ENCODE results near the gene MED12L. TPM values are rescaled to one million over a fixed set of nuclear protein-coding genes. Genes with fewer than 3 reads are reported as not detected.

MED12L gene
- total RNA-seq, 2 donors from 2014 or later: 15.5 to 28.9 TPM

- no peaks in the 10 kb centered on the region for H3K27me3 ChIP-seq (ENCODE audit: control insufficient read depth, insufficient read depth, low read length, poor library complexity, severe bottlenecking)
- H3K4me1 Mint-ChIP-seq: peaks cover 36% of the 10 kb centered on the region
- H3K27ac ChIP-seq (ENCODE audit: low read depth, low read length): peak overlapping the region; percentile 21
- H3K27me3 Mint-ChIP-seq (ENCODE audit: insufficient read depth): no peaks in the 10 kb centered on the region
- no peaks in the 10 kb centered on the region for H3K36me3 ChIP-seq (ENCODE audit: control insufficient read depth, insufficient read depth, low read length)
- DNase-seq: peak; percentile 62
- TF ChIP-seq, protein P1, sequence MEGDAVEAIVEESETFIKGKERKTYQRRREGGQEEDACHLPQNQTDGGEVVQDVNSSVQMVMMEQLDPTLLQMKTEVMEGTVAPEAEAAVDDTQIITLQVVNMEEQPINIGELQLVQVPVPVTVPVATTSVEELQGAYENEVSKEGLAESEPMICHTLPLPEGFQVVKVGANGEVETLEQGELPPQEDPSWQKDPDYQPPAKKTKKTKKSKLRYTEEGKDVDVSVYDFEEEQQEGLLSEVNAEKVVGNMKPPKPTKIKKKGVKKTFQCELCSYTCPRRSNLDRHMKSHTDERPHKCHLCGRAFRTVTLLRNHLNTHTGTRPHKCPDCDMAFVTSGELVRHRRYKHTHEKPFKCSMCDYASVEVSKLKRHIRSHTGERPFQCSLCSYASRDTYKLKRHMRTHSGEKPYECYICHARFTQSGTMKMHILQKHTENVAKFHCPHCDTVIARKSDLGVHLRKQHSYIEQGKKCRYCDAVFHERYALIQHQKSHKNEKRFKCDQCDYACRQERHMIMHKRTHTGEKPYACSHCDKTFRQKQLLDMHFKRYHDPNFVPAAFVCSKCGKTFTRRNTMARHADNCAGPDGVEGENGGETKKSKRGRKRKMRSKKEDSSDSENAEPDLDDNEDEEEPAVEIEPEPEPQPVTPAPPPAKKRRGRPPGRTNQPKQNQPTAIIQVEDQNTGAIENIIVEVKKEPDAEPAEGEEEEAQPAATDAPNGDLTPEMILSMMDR (conservative IDR thresholded peaks at IDR 0.05): no peak
- H3K4me3 Mint-ChIP-seq: no peak overlapping the region
- H3K9me3 Mint-ChIP-seq: no peaks in the 10 kb centered on the region
- peaks cover 9% of the 10 kb centered on the region for H3K4me1 ChIP-seq (ENCODE audit: control insufficient read depth, insufficient read depth, low read length)
- WGBS, 2 experiments (ENCODE audit: insufficient coverage in 1 of 2, insufficient read length in 1 of 2): 87 to 97% methylated on average over 3 to 5 of the region's 5 CpGs
- peak overlapping the region; percentile 74 for H3K9ac ChIP-seq (ENCODE audit: extremely low read depth, low read length, poor library complexity, severe bottlenecking)
- H3K4me3 ChIP-seq (ENCODE audit: low read length): peak overlapping the region; percentile 30
- peak overlapping the region; percentile 94 for H3K27ac Mint-ChIP-seq
- peaks cover 5% of the 10 kb centered on the region for H3K9me3 ChIP-seq (ENCODE audit: control insufficient read depth, low read length)
- H3K36me3 Mint-ChIP-seq (ENCODE audit: low read depth): no peaks in the 10 kb centered on the region
These were observed 229.1 kb downstream of the MED12L start for GRCh38 chr3:151314593-151314992.

DNA sequence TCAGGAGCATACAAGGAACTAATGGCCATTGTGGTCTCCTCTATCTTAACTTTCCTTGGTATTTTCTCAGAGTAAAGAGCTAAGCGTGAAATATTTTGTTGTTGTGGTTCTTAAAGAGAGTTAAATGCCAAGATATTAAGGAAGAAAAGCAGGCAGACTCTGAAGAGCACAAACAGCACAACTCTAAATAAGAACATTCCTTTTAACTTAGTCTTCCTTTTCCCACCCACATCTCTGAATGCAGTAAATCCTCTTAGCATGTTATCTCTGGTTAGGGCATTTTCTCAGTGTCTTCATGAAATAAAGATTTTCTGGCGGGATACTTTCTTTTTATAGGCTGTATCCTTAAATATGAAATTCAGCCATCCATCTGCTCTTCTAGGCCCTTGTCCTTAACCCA, 229.7 kb downstream of the MED12L start:
- H3K27me3 Mint-ChIP-seq (ENCODE audit: insufficient read depth): no peaks in the 10 kb centered on the region
- peaks cover 5% of the 10 kb centered on the region for H3K9me3 ChIP-seq (ENCODE audit: control insufficient read depth, low read length)
- peak overlapping the region; percentile 21 for H3K27ac ChIP-seq (ENCODE audit: low read depth, low read length)
- H3K9me3 Mint-ChIP-seq: no peaks in the 10 kb centered on the region
- peaks cover 9% of the 10 kb centered on the region for H3K4me1 ChIP-seq (ENCODE audit: control insufficient read depth, insufficient read depth, low read length)
- peak overlapping the region; percentile 94 for H3K27ac Mint-ChIP-seq
- no peak for DNase-seq
- no peaks in the 10 kb centered on the region for H3K36me3 Mint-ChIP-seq (ENCODE audit: low read depth)
- no peak overlapping the region for H3K4me3 Mint-ChIP-seq
- 93% methylated on average over 2 of the region's 2 CpGs; no CpG with 5 or more reads in 1 of the 2 experiments for WGBS, 2 experiments (ENCODE audit: insufficient coverage in 1 of 2, insufficient read length in 1 of 2)
- TF ChIP-seq, protein P1 (conservative IDR thresholded peaks at IDR 0.05): no peak
- peak overlapping the region; percentile 51 for H3K4me3 ChIP-seq (ENCODE audit: low read length)
- peaks cover 36% of the 10 kb centered on the region for H3K4me1 Mint-ChIP-seq
- H3K27me3 ChIP-seq (ENCODE audit: control insufficient read depth, insufficient read depth, low read length, poor library complexity, severe bottlenecking): no peaks in the 10 kb centered on the region
- no peaks in the 10 kb centered on the region for H3K36me3 ChIP-seq (ENCODE audit: control insufficient read depth, insufficient read depth, low read length)
- peak overlapping the region; percentile 74 for H3K9ac ChIP-seq (ENCODE audit: extremely low read depth, low read length, poor library complexity, severe bottlenecking)

DNA sequence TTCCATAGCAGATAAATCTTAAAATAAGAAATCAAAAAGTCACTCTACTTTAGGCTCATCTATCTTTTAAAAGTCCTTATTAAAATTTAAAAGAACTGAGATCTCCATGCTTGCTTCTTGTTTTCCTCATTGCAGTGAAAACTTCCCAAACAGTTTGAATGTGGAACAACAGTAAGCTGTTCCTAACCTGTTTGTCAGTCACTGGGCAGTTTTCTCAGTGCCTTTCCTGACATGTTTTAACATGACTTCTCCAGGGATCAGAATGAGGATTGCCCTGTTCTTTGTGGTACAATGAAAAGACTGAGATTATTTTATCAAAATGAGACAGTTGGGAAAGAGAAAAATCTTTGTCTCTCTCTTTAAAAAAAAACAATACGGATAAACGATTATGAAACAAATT, 230.4 kb downstream of the MED12L start:
- H3K9me3 ChIP-seq (ENCODE audit: control insufficient read depth, low read length): peaks cover 5% of the 10 kb centered on the region
- no peak for DNase-seq
- peaks cover 9% of the 10 kb centered on the region for H3K4me1 ChIP-seq (ENCODE audit: control insufficient read depth, insufficient read depth, low read length)
- no peaks in the 10 kb centered on the region for H3K27me3 ChIP-seq (ENCODE audit: control insufficient read depth, insufficient read depth, low read length, poor library complexity, severe bottlenecking)
- Mint-ChIP-seq H3K27ac (no peak overlapping the region), H3K4me1 (peaks cover 39% of the 10 kb centered on the region), H3K9me3 (no peaks in the 10 kb centered on the region), H3K27me3 (ENCODE audit: insufficient read depth) (no peaks in the 10 kb centered on the region), H3K36me3 (ENCODE audit: low read depth) (no peaks in the 10 kb centered on the region), H3K4me3 (no peak overlapping the region)
- H3K27ac ChIP-seq (ENCODE audit: low read depth, low read length): no peak overlapping the region
- 96% methylated on average over 2 of the region's 2 CpGs; no CpG with 5 or more reads in 1 of the 2 experiments for WGBS, 2 experiments (ENCODE audit: insufficient coverage in 1 of 2, insufficient read length in 1 of 2)
- H3K4me3 ChIP-seq (ENCODE audit: low read length): peak overlapping the region; percentile 51
- TF ChIP-seq, protein P1 (conservative IDR thresholded peaks at IDR 0.05): no peak
- peak overlapping the region; percentile 53 for H3K9ac ChIP-seq (ENCODE audit: extremely low read depth, low read length, poor library complexity, severe bottlenecking)
- H3K36me3 ChIP-seq (ENCODE audit: control insufficient read depth, insufficient read depth, low read length): no peaks in the 10 kb centered on the region
